Natural killer cell (primary cell): ENCODE data around the gene CACFD1. TPM values are rescaled to one million over a fixed set of nuclear protein-coding genes. Genes with fewer than 3 reads are reported as not detected.

Experiments used
- ATAC-seq, 3 donors: fragments of 150-1000 bp in 2 of 3; fragments of 200-7000 bp in 1 of 3; cut with Tn5 transposase; 1 replicate in 1 of 3; 2 replicates in 2 of 3; pipeline ENCODE4 v1.10.0; 2021; ENCODE audit warnings: mild to moderate bottlenecking in 2 of 3, moderate library complexity in 2 of 3
- DNase-seq, 2 donors: peaks; one replicate each; pipeline versions ENCODE4 v3.0.0 to v3.0.0-alpha.2; 2013 to 2021; ENCODE audit warnings: mixed read lengths in 1 of 2
- H3K27ac ChIP-seq: one replicate; pipeline ENCODE4 v1.5.1; 2013; ENCODE audit warnings: mild to moderate bottlenecking, low read length
- H3K27me3 ChIP-seq: one replicate; pipeline ENCODE4 v1.6.1; 2013; ENCODE audit warnings: low read length; ENCODE audit not compliant: control insufficient read depth, insufficient read depth
- H3K36me3 ChIP-seq: one replicate; pipeline ENCODE4 v1.6.1; 2013; ENCODE audit warnings: low read length; ENCODE audit not compliant: control insufficient read depth, insufficient read depth
- H3K4me1 ChIP-seq: one replicate; pipeline ENCODE4 v1.6.1; 2013; ENCODE audit warnings: low read length; ENCODE audit not compliant: control insufficient read depth, insufficient read depth
- H3K4me3 ChIP-seq: one replicate; pipeline ENCODE4 v1.5.1; 2013; ENCODE audit warnings: low read length
- H3K9me3 ChIP-seq: one replicate; pipeline ENCODE4 v1.6.1; 2013; ENCODE audit warnings: low read length; ENCODE audit not compliant: control insufficient read depth, insufficient read depth
- H3K27ac Mint-ChIP-seq, 2 donors: one replicate each; pipeline ENCODE4 v1.8.0; 2022; ENCODE audit warnings: mild to moderate bottlenecking in 2 of 2, mixed read lengths in 2 of 2, moderate library complexity in 1 of 2
- H3K27me3 Mint-ChIP-seq, 2 donors: one replicate each; pipeline ENCODE4 v1.8.0; 2022; ENCODE audit warnings: low read depth in 2 of 2, mixed read lengths in 2 of 2
- H3K36me3 Mint-ChIP-seq: one replicate; pipeline ENCODE4 v1.8.0; 2022; ENCODE audit warnings: mixed read lengths
- H3K4me1 Mint-ChIP-seq, 2 donors: one replicate each; pipeline ENCODE4 v1.8.0; 2022; ENCODE audit warnings: mixed read lengths in 2 of 2
- H3K4me3 Mint-ChIP-seq: one replicate; pipeline ENCODE4 v1.8.0; 2022; ENCODE audit warnings: mild to moderate bottlenecking, moderate library complexity, mixed read lengths
- H3K9me3 Mint-ChIP-seq, 2 donors: one replicate each; pipeline ENCODE4 v1.8.0; 2022; ENCODE audit warnings: mixed read lengths in 2 of 2
- CTCF ChIP-seq: fragments of 200-600 bp; IDR thresholded peaks from one replicate; pipeline ENCODE4 v1.8.0; 2022; ENCODE audit warnings: antibody characterized with exemption
- WGBS: methylation state at CpG from one replicate; pipeline ENCODE4 v1.1.7; 2013; ENCODE audit warnings: missing lambda C conversion rate; ENCODE audit not compliant: insufficient coverage; 5-methylcytosine and 5-hydroxymethylcytosine counted together
- intact Hi-C: fragments of 100-400 bp; cut with micrococcal nuclease; formaldehyde crosslinking; loops from one replicate; pipeline ENCODE4 v1.14.2; 2022
- total RNA-seq, 4 donors: library from RNA; stranded (reverse); fragments of 120-200 nt in 1 of 4; gene quantifications; one replicate each; pipeline versions ENCODE4 v1.2.3 to v1.2.4, GENCODE V29; 2013 to 2022

Gene CACFD1
- total RNA-seq, 3 donors from 2014 or later (not counting 1 experiment from before 2014, with no cell fraction given), result 4.5 to 8.3 (median 5.4) TPM

DNA sequence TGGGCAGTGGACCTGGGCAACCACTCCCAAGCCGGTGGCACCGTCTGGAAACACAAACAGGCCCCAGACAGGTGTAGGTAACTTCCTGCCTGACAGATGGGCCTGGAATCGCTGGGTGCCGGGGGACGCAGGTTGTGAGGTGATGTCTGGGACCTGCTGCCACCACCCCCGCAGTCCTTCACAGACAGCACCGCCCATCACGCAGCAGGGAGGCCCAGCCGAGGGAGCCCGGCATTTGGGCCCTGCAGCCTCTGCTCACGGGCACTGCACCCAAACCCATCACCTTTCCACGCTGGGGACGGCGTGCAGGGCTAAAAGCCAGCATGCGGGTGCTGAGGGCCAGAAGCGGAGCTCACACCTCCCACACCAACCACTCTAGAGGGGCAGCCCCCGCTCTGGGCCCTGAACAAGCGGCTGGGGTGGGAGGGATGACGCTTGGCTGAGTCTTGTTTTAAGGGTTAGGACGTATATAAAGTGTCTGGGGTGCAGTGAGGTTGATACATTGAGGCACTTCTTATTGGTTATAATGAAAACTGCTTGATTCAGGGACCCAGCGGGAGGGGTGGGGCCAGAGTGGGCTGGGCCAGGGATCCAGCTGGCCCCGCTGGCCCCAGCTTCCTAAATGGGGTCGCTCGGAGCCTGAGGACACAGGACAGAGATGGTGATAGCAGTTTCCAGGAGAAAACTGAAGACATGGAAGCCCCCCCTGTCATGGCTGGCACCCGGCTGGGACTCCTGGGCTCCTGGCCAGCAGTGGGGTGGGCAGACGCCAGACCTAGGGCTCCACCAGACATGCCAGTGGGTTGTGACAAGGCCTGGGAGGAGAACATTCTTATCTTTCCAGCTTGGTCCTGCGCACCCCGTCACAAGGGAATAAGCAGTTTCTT, 53.7 kb downstream of the CACFD1 start:
- Histone ChIP-seq H3K36me3 (no peaks in the 10 kb centered on the region), H3K4me3 (no peak overlapping the region), H3K27ac (no peak overlapping the region), H3K27me3 (no peaks in the 10 kb centered on the region), H3K9me3 (no peaks in the 10 kb centered on the region), H3K4me1 (peaks cover 16% of the 10 kb centered on the region)
- 88% methylated on average over 24 of the region's 28 CpGs for WGBS
- ATAC-seq (no peak), DNase-seq (no peak)
- H3K27ac Mint-ChIP-seq, result no peak overlapping the region
- H3K4me1 Mint-ChIP-seq, result peaks cover 8 to 10% of the 10 kb centered on the region in 2 donors
- H3K36me3 Mint-ChIP-seq, result no peaks in the 10 kb centered on the region
- no peaks in the 10 kb centered on the region for H3K9me3 Mint-ChIP-seq
- intact Hi-C loops, result no loop called here
- no peak for TF ChIP-seq CTCF
- no peaks in the 10 kb centered on the region for H3K27me3 Mint-ChIP-seq
- H3K4me3 Mint-ChIP-seq, result no peak overlapping the region

DNA sequence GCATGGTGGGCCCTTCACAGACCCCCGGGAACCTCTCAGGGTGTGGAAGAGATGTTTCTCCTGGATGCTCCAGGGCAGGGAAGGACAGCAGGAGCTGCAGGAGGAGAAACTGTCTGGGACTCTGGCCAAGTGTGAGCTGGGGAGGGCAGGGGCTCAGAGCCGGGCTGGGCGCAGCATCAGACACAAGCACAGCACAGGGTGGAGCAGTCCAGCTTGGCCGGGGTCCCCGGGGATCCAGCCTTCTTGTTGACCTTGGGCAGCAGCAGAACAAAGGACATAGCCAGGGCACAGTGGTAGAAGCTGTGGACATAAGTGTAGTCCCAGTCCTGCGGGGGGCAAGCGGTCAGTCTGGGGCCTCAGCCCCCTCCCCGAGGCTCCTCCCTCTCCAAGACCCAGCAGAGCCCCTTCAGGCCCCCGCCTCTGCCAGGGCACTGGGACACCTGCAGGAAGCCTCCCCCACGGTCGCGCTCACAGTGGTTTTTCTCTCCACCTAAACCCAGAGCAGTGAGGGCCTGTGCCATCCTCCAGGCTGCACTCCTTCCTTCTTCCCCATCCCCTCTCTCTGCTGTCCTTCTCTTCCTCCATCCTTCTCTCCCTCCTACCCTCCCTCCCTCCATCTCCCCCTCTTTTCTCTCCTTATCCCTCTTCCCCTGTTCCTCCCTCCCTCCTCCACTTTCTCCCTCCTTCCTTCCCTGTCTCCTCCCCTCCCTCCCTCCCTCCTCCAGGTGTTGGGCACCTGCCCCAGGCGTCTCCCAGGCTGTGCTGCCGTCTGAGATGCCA, 54.9 kb downstream of the CACFD1 start:
- Mint-ChIP-seq H3K27ac (no peak overlapping the region), H3K27me3 (no peaks in the 10 kb centered on the region), H3K9me3 (no peaks in the 10 kb centered on the region), H3K36me3 (no peaks in the 10 kb centered on the region), H3K4me3 (no peak overlapping the region), H3K4me1 (peaks cover 0 to 2% of the 10 kb centered on the region in 2 donors)
- ATAC-seq (no peak), DNase-seq (no peak)
- 61% methylated on average over 14 of the region's 14 CpGs for WGBS
- H3K36me3 ChIP-seq, result no peaks in the 10 kb centered on the region
- no peak overlapping the region for H3K4me3 ChIP-seq
- no peaks in the 10 kb centered on the region for H3K9me3 ChIP-seq
- H3K4me1 ChIP-seq, result peaks cover 4% of the 10 kb centered on the region
- intact Hi-C loops, result no loop called here
- no peak overlapping the region for H3K27ac ChIP-seq
- no peaks in the 10 kb centered on the region for H3K27me3 ChIP-seq
- no peak for TF ChIP-seq CTCF

GRCh38 chr9:133515240-133515610, 55.4 kb downstream of the CACFD1 start:
- no peaks in the 10 kb centered on the region for H3K9me3 ChIP-seq
- intact Hi-C loops, result no loop called here
- Mint-ChIP-seq H3K4me1 (no peaks in the 10 kb centered on the region), H3K4me3 (no peak overlapping the region), H3K9me3 (no peaks in the 10 kb centered on the region), H3K27me3 (no peaks in the 10 kb centered on the region), H3K27ac (no peak overlapping the region), H3K36me3 (no peaks in the 10 kb centered on the region)
- no peak for TF ChIP-seq CTCF
- H3K4me3 ChIP-seq, result no peak overlapping the region
- H3K4me1 ChIP-seq, result no peaks in the 10 kb centered on the region
- ATAC-seq (no peak), DNase-seq (no peak)
- no peaks in the 10 kb centered on the region for H3K36me3 ChIP-seq
- H3K27me3 ChIP-seq, result no peaks in the 10 kb centered on the region
- no peak overlapping the region for H3K27ac ChIP-seq
- WGBS, result 90% methylated on average over 10 of the region's 10 CpGs
